Stimulated activated CD4-positive, alpha-beta T cell treated with anti-CD3 and anti-CD28 coated beads, Interleukin-1b, Interleukin-23, amount 100 ng/mL, for 48 hours (primary cell): ENCODE results near the gene TMEM132D.

Experiments used
- DNase-seq: peaks from one replicate; pipeline ENCODE4 v3.0.0-alpha.2; 2020

The TMEM132D gene

GRCh38 chr12:129310346-129310745 is 593.5 kb downstream of the TMEM132D start:
- DNase-seq: no peak

DNA sequence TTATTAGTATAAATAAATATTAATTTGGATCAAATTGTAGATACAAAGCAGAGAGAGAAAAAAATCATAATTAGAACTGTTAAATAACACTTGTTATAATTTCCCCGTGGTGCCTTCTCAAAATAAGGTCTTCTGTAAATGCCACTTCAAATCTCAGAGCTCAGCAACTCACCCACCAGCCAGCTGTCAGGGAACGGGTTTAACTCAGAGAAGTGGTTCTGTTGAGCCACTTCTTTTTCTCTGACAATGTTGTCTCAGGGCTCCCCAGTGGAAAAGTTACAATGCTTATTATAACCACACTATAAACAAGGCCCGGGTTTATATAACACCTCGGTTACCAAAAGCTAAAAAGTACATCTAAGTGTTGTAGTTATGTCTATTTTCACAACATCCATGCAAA is 598.0 kb downstream of the TMEM132D start:
- no peak for DNase-seq

GRCh38 chr12:129304529-129304928 is 599.3 kb downstream of the TMEM132D start:
- no peak for DNase-seq

GRCh38 chr12:129300011-129300410 is 603.8 kb downstream of the TMEM132D start:
- no peak for DNase-seq

DNA sequence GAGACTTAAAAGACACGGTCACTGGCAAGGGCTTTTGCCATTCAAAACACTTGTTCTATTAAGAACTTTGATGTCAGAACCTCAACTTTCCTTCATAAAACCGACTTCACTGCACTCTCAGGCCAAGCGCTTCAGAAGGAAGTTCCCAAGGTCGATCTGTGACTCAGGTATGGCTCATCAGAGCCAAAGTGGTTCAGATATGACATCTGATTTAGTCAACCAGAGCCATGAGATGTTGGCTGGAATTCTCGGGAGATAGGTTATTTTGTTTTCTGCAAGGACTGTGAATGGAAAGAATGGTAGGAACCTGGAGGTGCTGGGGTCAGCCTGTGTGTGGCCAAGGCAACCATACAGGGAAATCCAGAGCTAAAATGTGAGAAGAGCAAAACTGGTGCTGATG is 604.9 kb downstream of the TMEM132D start:
- DNase-seq: no peak

- DNase-seq: no peak
These were observed 607.2 kb downstream of the TMEM132D start for GRCh38 chr12:129296671-129297070.

DNA sequence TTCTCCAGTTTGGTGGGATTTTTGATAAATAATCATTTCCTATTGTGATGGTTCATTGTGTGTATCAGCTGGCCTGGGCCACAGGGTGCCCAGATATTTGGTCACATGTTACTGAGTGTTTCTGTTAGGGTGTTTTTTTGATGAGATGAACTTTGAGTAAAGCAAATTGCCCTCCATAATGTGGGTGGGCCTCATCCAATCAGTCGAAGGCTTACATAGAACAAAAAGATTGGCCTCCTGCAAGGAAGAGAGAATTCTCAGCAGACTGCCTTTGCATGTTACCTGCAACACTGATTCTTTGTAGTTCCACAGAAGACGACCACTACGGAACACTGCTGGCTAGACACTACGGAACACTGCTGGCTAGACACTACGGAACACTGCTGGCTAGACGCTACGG is 609.0 kb downstream of the TMEM132D start:
- DNase-seq: no peak

DNA sequence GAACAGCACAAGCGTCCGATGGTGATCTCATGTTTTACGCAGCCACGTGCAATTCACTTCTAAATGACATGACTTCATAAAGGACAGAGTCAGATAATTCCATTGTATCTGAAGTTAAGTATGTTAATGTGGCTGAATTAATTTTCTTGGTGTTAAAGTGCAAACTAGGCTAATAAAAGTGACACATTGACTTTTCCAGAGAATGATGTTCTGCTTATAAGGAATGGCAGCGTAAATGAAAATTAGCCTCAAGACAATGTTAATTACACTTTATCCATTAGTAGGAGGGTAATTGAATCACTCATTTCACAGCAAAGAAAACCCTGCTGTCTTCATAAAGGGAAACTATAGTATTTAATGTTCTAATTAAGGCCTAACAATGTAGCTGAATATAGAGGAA is 624.1 kb downstream of the TMEM132D start:
- no peak for DNase-seq

- no peak for DNase-seq
These were observed 627.3 kb downstream of the TMEM132D start for GRCh38 chr12:129276361-129277060.

DNA sequence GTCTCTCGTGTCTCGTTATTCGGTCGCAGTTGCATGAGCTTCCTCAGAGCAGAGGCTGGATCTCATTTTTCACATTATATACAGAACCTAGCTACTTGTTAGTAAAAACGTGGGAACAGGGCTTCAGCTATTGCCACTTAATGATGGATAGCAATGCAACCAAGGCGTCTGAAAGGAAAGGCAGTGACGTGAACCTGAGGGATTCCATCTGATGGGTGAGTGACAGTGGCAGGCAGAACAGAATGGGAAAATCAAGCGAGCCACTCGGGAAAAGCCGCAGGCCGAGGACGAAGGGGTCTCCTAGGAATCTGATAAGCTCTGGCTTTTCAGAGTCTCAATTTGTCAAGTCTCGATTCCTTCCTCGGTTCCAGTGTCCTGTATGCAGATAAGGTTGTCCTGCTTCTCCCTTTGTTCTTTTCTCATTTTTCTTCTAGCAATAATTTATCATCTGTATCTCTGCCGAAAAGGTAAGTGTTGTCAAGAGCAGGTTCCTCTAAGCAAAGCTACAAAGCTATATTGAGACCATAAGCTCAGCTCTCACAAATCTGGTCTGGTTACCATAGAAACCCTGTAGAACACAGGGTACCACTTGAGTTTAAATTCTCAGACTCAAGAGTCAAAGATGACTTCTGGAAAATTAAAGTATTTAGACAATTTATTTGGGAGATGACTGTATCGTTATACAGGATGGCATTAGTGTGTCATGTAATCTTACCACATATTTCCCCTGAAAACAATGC is 633.9 kb downstream of the TMEM132D start:
- DNase-seq: no peak

GRCh38 chr12:129258781-129259318 is 645.0 kb downstream of the TMEM132D start:
- DNase-seq: no peak

DNA sequence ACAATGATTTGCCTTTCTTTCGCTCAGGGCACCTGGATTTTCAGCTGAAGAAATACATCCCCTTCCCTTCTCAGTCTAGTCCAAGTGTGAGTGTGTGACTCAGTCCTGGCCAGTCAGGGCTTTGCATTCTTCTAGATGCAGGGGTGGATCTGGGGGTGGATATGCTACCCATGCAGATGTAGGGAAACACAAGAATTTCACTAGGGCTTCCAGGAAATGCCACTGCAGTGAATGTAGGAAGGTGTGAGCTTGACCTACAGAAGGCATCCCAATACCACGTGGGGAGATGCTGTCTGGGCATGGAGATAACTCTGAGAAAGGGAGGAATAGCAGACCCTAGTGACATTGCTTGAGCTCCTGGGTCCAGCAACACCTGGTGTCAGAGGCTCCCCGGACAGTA is 646.3 kb downstream of the TMEM132D start:
- no peak for DNase-seq

GRCh38 chr12:129246630-129247029 is 657.2 kb downstream of the TMEM132D start:
- DNase-seq: no peak

GRCh38 chr12:129245769-129246168 is 658.1 kb downstream of the TMEM132D start:
- no peak for DNase-seq

DNA sequence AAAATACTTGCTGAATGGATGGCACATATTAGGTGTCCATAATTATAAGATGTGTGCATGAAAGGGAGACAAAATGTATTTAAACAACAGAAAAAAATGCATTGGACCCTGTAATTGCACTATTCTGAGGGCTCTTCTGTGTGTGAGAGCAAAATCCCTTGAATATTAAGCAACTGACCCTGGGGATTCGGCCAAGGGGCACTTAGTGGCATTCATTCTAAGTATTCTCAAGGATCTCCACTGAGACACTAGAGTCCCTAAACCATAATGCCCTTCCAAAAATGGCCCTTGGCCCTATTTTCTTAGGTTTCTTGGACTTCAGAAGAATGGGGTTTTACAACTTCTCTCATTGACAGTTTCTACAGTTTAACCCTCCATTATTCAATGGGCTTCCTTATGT is 662.0 kb downstream of the TMEM132D start:
- no peak for DNase-seq

DNA sequence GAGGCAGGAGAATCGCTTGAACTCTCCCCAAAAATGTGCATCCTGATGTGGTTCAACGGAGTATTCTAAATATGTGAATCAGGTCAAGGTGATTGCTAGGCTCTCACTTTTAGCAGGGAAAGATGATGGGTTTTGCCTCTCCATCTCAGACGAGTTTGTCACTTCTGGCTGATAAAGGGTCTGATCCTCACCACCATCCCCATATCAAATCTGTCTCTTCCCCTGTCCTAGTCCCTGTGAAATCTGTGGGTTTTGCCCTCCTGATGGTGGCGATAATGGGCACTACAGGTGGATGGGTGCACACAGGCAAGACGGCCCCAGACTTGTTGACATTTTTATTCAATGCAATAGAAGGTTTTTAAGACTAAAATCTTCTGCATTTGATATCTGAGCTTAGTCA is 665.9 kb downstream of the TMEM132D start:
- DNase-seq: no peak

- DNase-seq: no peak
These were observed 669.6 kb downstream of the TMEM132D start for GRCh38 chr12:129234209-129234608.

DNA sequence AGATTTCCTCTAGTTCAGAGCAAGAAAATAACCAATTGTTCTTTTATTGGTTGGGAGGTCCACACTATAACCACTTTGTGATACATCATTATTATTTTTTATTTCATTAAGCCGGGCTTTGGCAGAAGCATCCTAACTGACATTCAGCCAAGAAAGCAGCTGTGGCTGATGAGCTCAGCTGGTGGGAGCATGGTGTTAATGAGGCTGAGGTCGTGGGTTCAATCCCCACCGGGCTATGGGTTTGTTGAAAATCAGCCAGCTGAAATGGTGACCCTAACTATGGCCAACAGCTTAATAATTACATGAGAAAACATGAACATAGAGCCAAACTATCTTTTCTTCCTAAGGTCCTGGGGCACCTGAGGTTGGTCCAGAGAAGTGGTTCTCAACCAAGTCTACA is 672.3 kb downstream of the TMEM132D start:
- DNase-seq: no peak

DNA sequence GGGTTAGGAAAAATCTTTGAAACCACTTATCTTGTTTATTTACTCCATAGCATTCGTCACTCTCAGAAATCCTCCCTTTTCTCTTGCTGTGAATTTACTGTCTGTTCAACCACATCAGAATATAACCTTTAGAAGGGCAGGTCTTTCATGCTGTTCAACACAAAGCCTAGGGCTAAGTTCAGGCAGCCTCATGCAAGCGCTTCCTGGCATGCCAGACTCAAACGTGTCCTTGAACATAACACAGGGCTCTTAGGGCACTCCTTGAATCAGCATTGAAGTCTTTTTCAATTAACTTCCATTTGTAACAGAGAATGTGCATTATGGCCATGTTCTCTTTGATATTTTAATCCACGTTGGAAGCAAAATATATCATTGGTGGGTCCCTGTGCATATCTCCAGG is 672.8 kb downstream of the TMEM132D start:
- DNase-seq: no peak

DNA sequence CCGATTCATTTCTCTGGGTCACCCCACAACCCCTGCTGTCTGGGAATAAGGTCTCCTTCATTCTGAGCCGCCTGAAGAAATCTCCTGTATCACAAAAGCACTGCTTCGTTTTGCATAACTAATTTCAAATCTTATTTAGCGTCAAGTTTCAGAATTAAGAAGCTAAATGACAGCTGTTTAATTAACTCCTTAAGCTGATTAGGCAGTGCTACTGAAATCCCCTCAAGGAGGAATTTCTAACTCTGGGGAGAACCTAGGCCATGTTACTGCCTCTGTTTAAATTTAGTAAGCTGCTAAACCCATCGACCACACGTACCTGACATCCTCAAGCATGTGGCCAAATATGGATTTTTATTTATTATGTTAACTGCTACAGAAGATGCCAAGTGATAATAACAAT is 677.0 kb downstream of the TMEM132D start:
- no peak for DNase-seq

DNA sequence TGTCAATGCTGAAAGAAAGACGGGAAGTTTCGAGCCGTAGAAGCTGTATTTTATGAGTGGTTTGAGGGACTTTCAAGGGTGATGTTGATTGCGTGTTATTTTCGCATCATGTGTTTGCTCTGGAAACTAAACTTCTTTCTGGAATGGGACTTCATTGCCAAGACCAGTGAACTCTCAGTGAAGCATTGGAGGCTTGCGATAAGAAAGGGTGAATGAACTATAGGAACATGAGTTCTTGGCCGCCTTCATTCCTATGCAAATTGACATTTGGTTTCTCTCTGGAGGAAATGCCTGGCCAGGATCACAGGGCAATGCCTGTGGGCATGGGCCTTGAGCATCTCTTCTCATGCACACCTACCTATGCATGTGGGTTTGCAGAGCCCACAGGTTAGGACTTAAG is 677.8 kb downstream of the TMEM132D start:
- no peak for DNase-seq

GRCh38 chr12:129215556-129215955 is 688.3 kb downstream of the TMEM132D start:
- DNase-seq: no peak

- DNase-seq: no peak
These were observed 690.3 kb downstream of the TMEM132D start for GRCh38 chr12:129213551-129213950.

DNA sequence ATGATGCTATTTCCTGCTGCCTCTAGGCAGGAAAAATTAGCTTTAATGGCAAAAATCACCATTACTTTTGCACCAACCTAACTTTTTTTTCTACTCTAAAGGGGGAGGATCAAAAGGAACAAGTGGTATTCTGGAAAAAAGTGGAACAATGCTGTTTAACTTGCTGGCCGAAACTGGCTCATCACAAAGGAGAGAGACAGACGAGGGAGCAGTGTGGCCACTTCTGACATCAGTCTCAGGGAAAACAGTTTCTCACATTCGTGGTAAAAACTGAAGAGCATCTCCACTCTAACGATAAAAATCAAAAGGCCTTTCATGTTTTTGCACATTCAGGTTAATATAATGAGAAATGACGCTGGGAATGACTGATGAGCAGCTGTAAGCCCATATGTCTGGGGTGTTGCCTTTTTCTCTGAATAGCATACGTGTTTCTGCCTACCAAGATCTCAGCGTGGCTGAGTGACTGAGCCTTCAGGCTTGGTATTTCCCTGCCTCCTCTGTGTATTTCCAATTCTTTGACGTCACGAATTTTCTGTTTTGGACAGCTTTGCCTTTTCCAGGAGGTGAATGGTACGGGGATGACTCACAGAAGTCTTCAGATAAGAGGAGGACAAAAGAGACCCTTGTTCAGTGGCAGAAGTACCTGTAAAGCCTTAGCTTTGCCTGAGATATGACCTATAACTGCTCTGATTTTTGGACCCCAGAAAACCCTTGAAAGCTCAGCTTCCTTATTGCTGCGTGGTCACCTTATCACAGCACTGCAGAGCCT is 691.8 kb downstream of the TMEM132D start:
- DNase-seq: no peak
